HepG2 (cell line): ENCODE results near the gene DNAJB12. TPM values are rescaled to one million over a fixed set of nuclear protein-coding genes. Genes with fewer than 3 reads are reported as not detected.

Experiments used
- ATF1 ChIP-seq: IDR thresholded peaks from 2 replicates; pipeline ENCODE4 v1.6.1; 2016; ENCODE audit warnings: mild to moderate bottlenecking, control low read depth
- BCLAF1 ChIP-seq: fragments of 450-650 bp; IDR thresholded peaks from 2 replicates; pipeline ENCODE4 v1.6.1; 2017; ENCODE audit warnings: mild to moderate bottlenecking
- CREM ChIP-seq, 2 experiments: sonication (generic) in 1 of 2; formaldehyde crosslinking in 1 of 2; IDR thresholded peaks; 2 replicates each; pipeline versions ENCODE4 v1.4.0 to v1.6.1; 2016 to 2020; ENCODE audit warnings: antibody characterized with exemption in 1 of 2, mild to moderate bottlenecking in 1 of 2, missing genetic modification reagents in 1 of 2
- FOXO4 ChIP-seq: sonication (generic); formaldehyde crosslinking; conservative IDR thresholded peaks from 2 replicates; pipeline ENCODE4 v1.8.1; 2023; ENCODE audit warnings: missing genetic modification reagents
- FOXP1 ChIP-seq, 2 experiments: fragments of 450-650 bp in 1 of 2; IDR thresholded peaks; 2 replicates each; pipeline ENCODE4 v1.6.1; 2017 to 2018; ENCODE audit warnings: antibody characterized with exemption in 1 of 2
- GLI4 ChIP-seq: sonication (generic); formaldehyde crosslinking; IDR thresholded peaks from 2 replicates; pipeline ENCODE4 v1.5.1; 2020; ENCODE audit warnings: missing genetic modification reagents, mild to moderate bottlenecking, moderate library complexity, borderline replicate concordance
- HIVEP1 ChIP-seq: sonication (generic); formaldehyde crosslinking; IDR thresholded peaks from 2 replicates; pipeline ENCODE4 v1.4.0; 2020; ENCODE audit warnings: mild to moderate bottlenecking, missing genetic modification reagents
- HNF4A ChIP-seq: sonication (generic); formaldehyde crosslinking; IDR thresholded peaks from 2 replicates; pipeline ENCODE4 v1.4.0; 2020; ENCODE audit warnings: missing genetic modification reagents
- HOXA7 ChIP-seq: sonication (generic); formaldehyde crosslinking; IDR thresholded peaks from 2 replicates; pipeline ENCODE4 v1.8.1; 2022; ENCODE audit warnings: mild to moderate bottlenecking, missing genetic modification reagents, moderate library complexity
- IRF2 ChIP-seq: IDR thresholded peaks from 2 replicates; pipeline ENCODE4 v1.6.1; 2018; ENCODE audit warnings: missing genetic modification reagents, missing compliant biosample characterization
- MAFF ChIP-seq: IDR thresholded peaks from 2 replicates; pipeline ENCODE4 v1.6.1; 2011; ENCODE audit warnings: low read depth, low read length, improper control_type of control experiment
- MAZ ChIP-seq, 2 experiments: sonication (generic) in 1 of 2; formaldehyde crosslinking in 1 of 2; IDR thresholded peaks; 2 replicates each; pipeline versions ENCODE4 v1.5.0 to v1.6.1; 2012 to 2020; ENCODE audit warnings: low read depth in 2 of 2, mild to moderate bottlenecking in 2 of 2, borderline replicate concordance in 1 of 2, improper control_type of control experiment in 1 of 2, low read length in 1 of 2, missing genetic modification reagents in 1 of 2, moderate library complexity in 1 of 2
- NR2F1 ChIP-seq, 2 experiments: fragments of 450-650 bp in 1 of 2; formaldehyde crosslinking in 1 of 2; IDR thresholded peaks; 2 replicates each; pipeline versions ENCODE4 v1.5.0 to v1.6.1; 2016 to 2020; ENCODE audit warnings: mild to moderate bottlenecking in 1 of 2, missing compliant biosample characterization in 1 of 2, missing genetic modification reagents in 1 of 2, moderate library complexity in 1 of 2
- YY1 ChIP-seq: IDR thresholded peaks from 2 replicates; pipeline ENCODE4 v1.6.1; 2011; ENCODE audit warnings: low read length, low read depth, moderate library complexity, mild to moderate bottlenecking; ENCODE audit not compliant: insufficient read depth, insufficient replicate concordance
- ZNF232 ChIP-seq: sonication (generic); formaldehyde crosslinking; IDR thresholded peaks from 2 replicates; pipeline ENCODE4 v1.4.0; 2020; ENCODE audit warnings: missing genetic modification reagents, borderline replicate concordance
- ZNF282 ChIP-seq: fragments of 450-650 bp; IDR thresholded peaks from 2 replicates; pipeline ENCODE4 v1.6.1; 2018; ENCODE audit not compliant: partially characterized antibody
- ZNF362 ChIP-seq: sonication (generic); formaldehyde crosslinking; IDR thresholded peaks from 2 replicates; pipeline ENCODE4 v1.4.0; 2020; ENCODE audit warnings: missing genetic modification reagents, mild to moderate bottlenecking, borderline replicate concordance
- ZNF414 ChIP-seq: sonication (generic); formaldehyde crosslinking; IDR thresholded peaks from 2 replicates; pipeline ENCODE4 v1.5.0; 2020; ENCODE audit warnings: missing genetic modification reagents
- ZNF468 ChIP-seq: sonication (generic); formaldehyde crosslinking; IDR thresholded peaks from 2 replicates; pipeline ENCODE4 v1.8.0; 2022; ENCODE audit warnings: mild to moderate bottlenecking, moderate library complexity, missing genetic modification reagents
- ZNF768 ChIP-seq: sonication (generic); formaldehyde crosslinking; IDR thresholded peaks from 2 replicates; pipeline ENCODE4 v1.4.0; 2020; ENCODE audit warnings: missing genetic modification reagents
- ZNF839 ChIP-seq: sonication (generic); formaldehyde crosslinking; IDR thresholded peaks from 2 replicates; pipeline ENCODE4 v1.4.0; 2020; ENCODE audit warnings: missing genetic modification reagents, mild to moderate bottlenecking, borderline replicate concordance
- ZNF883 ChIP-seq: sonication (generic); formaldehyde crosslinking; IDR thresholded peaks from 2 replicates; pipeline ENCODE4 v1.5.1; 2020; ENCODE audit warnings: mild to moderate bottlenecking, missing genetic modification reagents; ENCODE audit errors: not compliant biosample characterization
- polyA plus RNA-seq, 8 experiments: library from polyadenylated mRNA; depleted of rRNA in 3 of 8; stranded (reverse) in 7 of 8; unstranded in 1 of 8; fragments of >200 nt; fragmentation: Illumina TruSeq in 4 of 8; extraction: Trizol in 4 of 8; gene quantifications; 2 replicates each; pipeline versions ENCODE4 v1.2.1 to v1.2.3, GENCODE V29; 2011 to 2016; ENCODE audit warnings: low read depth in 4 of 8, missing spikeins in 1 of 8, mixed read lengths in 1 of 8; ENCODE audit not compliant: insufficient read depth in 1 of 8
- total RNA-seq, 5 experiments: library from RNA; depleted of rRNA; stranded (reverse); fragments of >200 nt; fragmentation: Illumina TruSeq; extraction: Trizol; gene quantifications; 2 replicates each; pipeline ENCODE4 v1.2.3, GENCODE V29; 2016; ENCODE audit warnings: low read depth in 1 of 5

The DNAJB12 gene
- total and polyA plus RNA-seq, 2 of the 13 experiments (the other 11 are each of a cell fraction or from before 2014, with no cell fraction given): 10.8 to 18.2 TPM

- no peak for TF ChIP-seq ZNF414 (CRISPR knock-in tag)
- TF ChIP-seq ZNF883 (CRISPR knock-in tag): peak; percentile 72
- peak in 1 of 2 experiments; percentile 60; a peak in 3 of 4 replicates for TF ChIP-seq NR2F1 (CRISPR knock-in tag; IDR thresholded peaks at IDR 0.05)
- no peak for TF ChIP-seq HOXA7 (CRISPR knock-in tag)
- 0 out of 2 replicates have a peak, but pooled peaks have one; percentile 11 for TF ChIP-seq MAFF
- TF ChIP-seq MAZ (IDR thresholded peaks at IDR 0.05; ENCODE audit: borderline replicate concordance, low read depth, low read length): peak; percentile 74
- peak; percentile 88 for TF ChIP-seq MAZ (CRISPR knock-in tag; IDR thresholded peaks at IDR 0.05; ENCODE audit: low read depth)
- TF ChIP-seq ZNF282: no peak
- TF ChIP-seq CREM (IDR thresholded peaks at IDR 0.05): peak; percentile 45; the same call in 1 of the 2 replicates
- no peak for TF ChIP-seq CREM (CRISPR knock-in tag; IDR thresholded peaks at IDR 0.05)
- TF ChIP-seq BCLAF1: no peak
- TF ChIP-seq GLI4 (CRISPR knock-in tag): no peak; the same call in 1 of the 2 replicates
- TF ChIP-seq ZNF232: peak; percentile 32; the same call in 1 of the 2 replicates
- TF ChIP-seq ZNF362 (CRISPR knock-in tag): no peak; the same call in 1 of the 2 replicates
- peak; percentile 79 for TF ChIP-seq HNF4A (CRISPR knock-in tag)
- peak; percentile 48 for TF ChIP-seq IRF2
- TF ChIP-seq YY1: peak; percentile 45
- no peak for TF ChIP-seq ATF1
- TF ChIP-seq FOXO4 (CRISPR knock-in tag): no peak
- TF ChIP-seq FOXP1 (IDR thresholded peaks at IDR 0.05): no peak
- peak; percentile 45; the same call in 1 of the 2 replicates for TF ChIP-seq FOXP1 (CRISPR knock-in tag; IDR thresholded peaks at IDR 0.05)
- no peak for TF ChIP-seq HIVEP1 (CRISPR knock-in tag)
- no peak for TF ChIP-seq ZNF468 (CRISPR knock-in tag)
- no peak for TF ChIP-seq ZNF839 (CRISPR knock-in tag)
- peak; percentile 55 for TF ChIP-seq ZNF768 (CRISPR knock-in tag)
Measured at GRCh38 chr10:72319416-72320254, 35.1 kb downstream of the DNAJB12 start (continued).
